WTC11 (cell line): ENCODE results near the gene KRABD2.
A peak's percentile ranks its signal among the peaks of the same experiment; 100 is the strongest.

Experiments used
- ATAC-seq: fragments of 200-7000 bp; cut with Tn5 transposase; 2 replicates; pipeline ENCODE4 v1.10.0; 2021; ENCODE audit warnings: mild to moderate bottlenecking, moderate library complexity
- CTCF ChIA-PET: fragments of 300-600 bp; sonication (Branson Sonifier 250); formaldehyde crosslinking; loops from one replicate; lab custom pipeline; 2021; ENCODE audit warnings: antibody characterized with exemption; lab: Charles Lee
- POLR2A ChIA-PET: fragments of 350-600 bp; sonication (Branson Sonifier 250); formaldehyde crosslinking; loops from one replicate; lab custom pipeline; 2021; ENCODE audit warnings: antibody characterized with exemption; lab: Charles Lee
- DNase-seq: peaks from one replicate; pipeline ENCODE4 v3.0.0; 2021; ENCODE audit warnings: low spot score
- H3K27ac Mint-ChIP-seq: 2 replicates; pipeline ENCODE4 v1.8.0; 2021; ENCODE audit warnings: mixed read lengths
- H3K27me3 Mint-ChIP-seq: 2 replicates; pipeline ENCODE4 v1.8.0; 2021; ENCODE audit warnings: low read depth, mild to moderate bottlenecking, moderate library complexity, mixed read lengths
- H3K36me3 Mint-ChIP-seq: 2 replicates; pipeline ENCODE4 v1.8.0; 2021; ENCODE audit warnings: mixed read lengths
- H3K4me1 Mint-ChIP-seq: 2 replicates; pipeline ENCODE4 v1.8.0; 2022; ENCODE audit warnings: mixed read lengths
- H3K4me3 Mint-ChIP-seq: 2 replicates; pipeline ENCODE4 v1.8.0; 2021; ENCODE audit warnings: mild to moderate bottlenecking, moderate library complexity, mixed read lengths
- H3K9me3 Mint-ChIP-seq: 2 replicates; pipeline ENCODE4 v1.8.0; 2021; ENCODE audit warnings: mixed read lengths
- ATF6 ChIP-seq: sonication (generic); formaldehyde crosslinking; IDR thresholded peaks from 2 replicates; pipeline ENCODE4 v1.8.1; 2023; ENCODE audit warnings: mild to moderate bottlenecking, missing genetic modification reagents
- CDX4 ChIP-seq: fragments of 250-450 bp; sonication (Bioruptor Pico); IDR thresholded peaks from 2 replicates; pipeline ENCODE4 v1.9.0; 2021; ENCODE audit warnings: moderate library complexity, mild to moderate bottlenecking, inconsistent platforms, borderline replicate concordance
- E2F5 ChIP-seq: sonication (generic); formaldehyde crosslinking; IDR thresholded peaks from 2 replicates; pipeline ENCODE4 v1.8.1; 2022; ENCODE audit warnings: mild to moderate bottlenecking, moderate library complexity, missing genetic modification reagents
- ETV6 ChIP-seq: sonication (generic); formaldehyde crosslinking; IDR thresholded peaks from 2 replicates; pipeline ENCODE4 v1.8.1; 2022; ENCODE audit warnings: mild to moderate bottlenecking, missing genetic modification reagents
- FOXK1 ChIP-seq: sonication (generic); formaldehyde crosslinking; IDR thresholded peaks from 2 replicates; pipeline ENCODE4 v1.8.0; 2022; ENCODE audit warnings: mild to moderate bottlenecking, moderate library complexity, missing genetic modification reagents
- FOXP4 ChIP-seq: sonication (generic); formaldehyde crosslinking; IDR thresholded peaks from 2 replicates; pipeline ENCODE4 v1.8.0; 2022; ENCODE audit warnings: mild to moderate bottlenecking, missing genetic modification reagents
- IRF1 ChIP-seq: sonication (generic); formaldehyde crosslinking; IDR thresholded peaks from 2 replicates; pipeline ENCODE4 v1.8.0; 2023; ENCODE audit warnings: missing genetic modification reagents
- KAT7 ChIP-seq: sonication (generic); formaldehyde crosslinking; IDR thresholded peaks from 2 replicates; pipeline ENCODE4 v1.8.1; 2023; ENCODE audit warnings: missing genetic modification reagents, mild to moderate bottlenecking, borderline replicate concordance
- NR2C2 ChIP-seq: sonication (generic); formaldehyde crosslinking; IDR thresholded peaks from 2 replicates; pipeline ENCODE4 v1.8.0; 2022; ENCODE audit warnings: mild to moderate bottlenecking, missing genetic modification reagents
- OVOL2 ChIP-seq: fragments of 250-450 bp; sonication (Bioruptor Pico); IDR thresholded peaks from 2 replicates; pipeline ENCODE4 v1.9.0; 2021; ENCODE audit warnings: mild to moderate bottlenecking, borderline replicate concordance
- RORB ChIP-seq: fragments of 250-450 bp; sonication (Bioruptor Pico); IDR thresholded peaks from 2 replicates; pipeline ENCODE4 v1.9.0; 2021; ENCODE audit warnings: mild to moderate bottlenecking
- TP53 ChIP-seq: sonication (generic); formaldehyde crosslinking; IDR thresholded peaks from 2 replicates; pipeline ENCODE4 v1.8.1; 2023; ENCODE audit warnings: mild to moderate bottlenecking, missing genetic modification reagents
- USF1 ChIP-seq: sonication (generic); formaldehyde crosslinking; IDR thresholded peaks from 2 replicates; pipeline ENCODE4 v1.8.0; 2022; ENCODE audit warnings: mild to moderate bottlenecking, missing genetic modification reagents
- USF2 ChIP-seq: sonication (generic); formaldehyde crosslinking; IDR thresholded peaks from 2 replicates; pipeline ENCODE4 v1.8.1; 2023; ENCODE audit warnings: mild to moderate bottlenecking, missing genetic modification reagents, moderate library complexity
- ZBTB21 ChIP-seq: sonication (generic); formaldehyde crosslinking; IDR thresholded peaks from 2 replicates; pipeline ENCODE4 v1.8.1; 2023; ENCODE audit warnings: mild to moderate bottlenecking, missing genetic modification reagents, borderline replicate concordance
- ZBTB43 ChIP-seq: sonication (generic); formaldehyde crosslinking; IDR thresholded peaks from 2 replicates; pipeline ENCODE4 v1.8.1; 2023; ENCODE audit warnings: mild to moderate bottlenecking, missing genetic modification reagents
- ZNF138 ChIP-seq: sonication (generic); formaldehyde crosslinking; conservative IDR thresholded peaks from 2 replicates; pipeline ENCODE4 v1.8.1; 2022; ENCODE audit warnings: mild to moderate bottlenecking, moderate library complexity, missing genetic modification reagents
- ZNF232 ChIP-seq: sonication (generic); formaldehyde crosslinking; IDR thresholded peaks from 2 replicates; pipeline ENCODE4 v1.8.0; 2022; ENCODE audit warnings: mild to moderate bottlenecking, missing genetic modification reagents
- ZNF317 ChIP-seq: sonication (generic); formaldehyde crosslinking; IDR thresholded peaks from 2 replicates; pipeline ENCODE4 v1.8.1; 2023; ENCODE audit warnings: low read depth, mild to moderate bottlenecking, moderate library complexity, missing genetic modification reagents, borderline replicate concordance
- ZNF396 ChIP-seq: fragments of 250-450 bp; sonication (Bioruptor Pico); IDR thresholded peaks from 2 replicates; pipeline ENCODE4 v1.8.0; 2021; ENCODE audit warnings: mild to moderate bottlenecking, moderate library complexity, borderline replicate concordance
- ZNF423 ChIP-seq: fragments of 250-450 bp; sonication (Bioruptor Pico); IDR thresholded peaks from 2 replicates; pipeline ENCODE4 v2.1.2; 2022; ENCODE audit warnings: mild to moderate bottlenecking, moderate library complexity
- ZNF671 ChIP-seq: fragments of 250-450 bp; sonication (Bioruptor Pico); IDR thresholded peaks from 2 replicates; pipeline ENCODE4 v1.8.0; 2021; ENCODE audit warnings: mild to moderate bottlenecking

The KRABD2 gene

GRCh38 chr17:8376271-8377067 lies at the start of gene KRABD2 (continued):
- TF ChIP-seq E2F5 (CRISPR knock-in tag) = no peak
- TF ChIP-seq FOXK1 (CRISPR knock-in tag) = peak; percentile 87
- no peak for TF ChIP-seq ATF6 (CRISPR knock-in tag)
- peak; percentile 50 for TF ChIP-seq USF1 (CRISPR knock-in tag)
- TF ChIP-seq OVOL2 (CRISPR knock-in tag) = peak; percentile 76
- TF ChIP-seq ZNF396 (CRISPR knock-in tag) = no peak
- TF ChIP-seq ZBTB43 = peak; percentile 87
- TF ChIP-seq ZNF232 (CRISPR knock-in tag) = peak; percentile 67; the same call in 1 of the 2 replicates
- no peak for TF ChIP-seq ZNF423 (CRISPR knock-in tag)
- no peak for TF ChIP-seq KAT7 (CRISPR knock-in tag)
- TF ChIP-seq IRF1 (CRISPR knock-in tag) = no peak; the same call in 1 of the 2 replicates
- peak; percentile 80; the same call in 1 of the 2 replicates for TF ChIP-seq TP53 (CRISPR knock-in tag)
- peak; percentile 93 for TF ChIP-seq ZBTB21 (CRISPR knock-in tag)

GRCh38 chr17:8421571-8421970 lies 45.1 kb upstream of the KRABD2 start:
- ChIA-PET CTCF (interaction anchor here (0.9 to 2.4 kb wide), 3 partner anchors 8 to 38 kb away, joined by 3 to 17 read pairs (median 3); no protein-coding TSS in a partner anchor), POLR2A (no interaction called here)
- H3K27ac Mint-ChIP-seq = no peak overlapping the region
- H3K4me3 Mint-ChIP-seq = no peak overlapping the region
- DNase-seq (no peak), ATAC-seq (no peak)
- no peaks in the 10 kb centered on the region for H3K36me3 Mint-ChIP-seq
- no peaks in the 10 kb centered on the region for H3K9me3 Mint-ChIP-seq
- H3K27me3 Mint-ChIP-seq = peaks cover 14% of the 10 kb centered on the region
- H3K4me1 Mint-ChIP-seq = no peaks in the 10 kb centered on the region
- TF ChIP-seq RORB (CRISPR knock-in tag) (no peak), ZNF671 (CRISPR knock-in tag) (no peak), IRF1 (CRISPR knock-in tag) (no peak), NR2C2 (CRISPR knock-in tag) (no peak), FOXP4 (no peak), ZNF423 (CRISPR knock-in tag) (no peak), ZNF138 (CRISPR knock-in tag) (no peak), TP53 (CRISPR knock-in tag) (no peak), ZNF317 (no peak), CDX4 (no peak), ETV6 (CRISPR knock-in tag) (no peak), USF2 (CRISPR knock-in tag) (no peak)
